Measurements from ENCODE around the gene KIF7. TPM values are rescaled to one million over a fixed set of nuclear protein-coding genes. Genes with fewer than 3 reads are reported as not detected.

The KIF7 gene
- polyA plus RNA-seq, 1 donor from 2014 or later: 5.2 TPM

DNA sequence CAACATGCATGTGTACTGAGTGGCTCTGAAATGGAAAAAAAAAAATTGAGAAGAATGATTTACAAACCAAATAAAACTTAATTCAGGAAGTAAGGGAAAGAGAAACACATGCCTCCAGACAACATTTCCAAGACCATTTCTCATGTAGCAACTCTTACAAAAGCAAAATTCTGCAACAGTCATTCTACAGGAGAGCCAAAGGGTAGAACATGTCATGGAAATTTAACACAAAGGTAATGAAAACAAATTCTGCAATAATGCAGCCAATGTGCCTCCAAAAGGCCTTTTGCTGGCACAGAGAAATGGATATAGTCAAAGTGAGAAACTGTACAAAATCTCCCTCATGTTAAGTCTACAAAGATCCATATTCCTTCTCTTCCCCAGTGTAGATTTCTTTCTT is 31.3 kb upstream of the KIF7 start:
- no peak overlapping the region for H3K4me3 ChIP-seq (ENCODE audit: low read length)
- no peaks in the 10 kb centered on the region for H3K36me3 ChIP-seq (ENCODE audit: insufficient read depth, low read length)
- H3K9ac ChIP-seq (ENCODE audit: low read length): no peak overlapping the region
- H3K79me2 ChIP-seq (replicated peaks; ENCODE audit: insufficient read depth, low read length): no peaks in the 10 kb centered on the region
- H3K27me3 ChIP-seq (ENCODE audit: insufficient read depth, low read depth, low read length): no peaks in the 10 kb centered on the region
- TF ChIP-seq TAF1 (IDR thresholded peaks at IDR 0.05; ENCODE audit: low read depth) (no peak), EP300 (conservative IDR thresholded peaks at IDR 0.05; ENCODE audit: poor library complexity, severe bottlenecking) (no peak), POLR2AphosphoS5 (IDR thresholded peaks at IDR 0.05) (no peak), RAD21 (conservative IDR thresholded peaks at IDR 0.05) (no peak), MXI1 (conservative IDR thresholded peaks at IDR 0.05; ENCODE audit: poor library complexity, severe bottlenecking) (no peak), SMC3 (conservative IDR thresholded peaks at IDR 0.05; ENCODE audit: poor library complexity) (no peak), EZH2 (IDR thresholded peaks at IDR 0.05; ENCODE audit: borderline replicate concordance, insufficient read depth, low read length, poor library complexity, severe bottlenecking) (no peak)
- TF ChIP-seq, protein P1, sequence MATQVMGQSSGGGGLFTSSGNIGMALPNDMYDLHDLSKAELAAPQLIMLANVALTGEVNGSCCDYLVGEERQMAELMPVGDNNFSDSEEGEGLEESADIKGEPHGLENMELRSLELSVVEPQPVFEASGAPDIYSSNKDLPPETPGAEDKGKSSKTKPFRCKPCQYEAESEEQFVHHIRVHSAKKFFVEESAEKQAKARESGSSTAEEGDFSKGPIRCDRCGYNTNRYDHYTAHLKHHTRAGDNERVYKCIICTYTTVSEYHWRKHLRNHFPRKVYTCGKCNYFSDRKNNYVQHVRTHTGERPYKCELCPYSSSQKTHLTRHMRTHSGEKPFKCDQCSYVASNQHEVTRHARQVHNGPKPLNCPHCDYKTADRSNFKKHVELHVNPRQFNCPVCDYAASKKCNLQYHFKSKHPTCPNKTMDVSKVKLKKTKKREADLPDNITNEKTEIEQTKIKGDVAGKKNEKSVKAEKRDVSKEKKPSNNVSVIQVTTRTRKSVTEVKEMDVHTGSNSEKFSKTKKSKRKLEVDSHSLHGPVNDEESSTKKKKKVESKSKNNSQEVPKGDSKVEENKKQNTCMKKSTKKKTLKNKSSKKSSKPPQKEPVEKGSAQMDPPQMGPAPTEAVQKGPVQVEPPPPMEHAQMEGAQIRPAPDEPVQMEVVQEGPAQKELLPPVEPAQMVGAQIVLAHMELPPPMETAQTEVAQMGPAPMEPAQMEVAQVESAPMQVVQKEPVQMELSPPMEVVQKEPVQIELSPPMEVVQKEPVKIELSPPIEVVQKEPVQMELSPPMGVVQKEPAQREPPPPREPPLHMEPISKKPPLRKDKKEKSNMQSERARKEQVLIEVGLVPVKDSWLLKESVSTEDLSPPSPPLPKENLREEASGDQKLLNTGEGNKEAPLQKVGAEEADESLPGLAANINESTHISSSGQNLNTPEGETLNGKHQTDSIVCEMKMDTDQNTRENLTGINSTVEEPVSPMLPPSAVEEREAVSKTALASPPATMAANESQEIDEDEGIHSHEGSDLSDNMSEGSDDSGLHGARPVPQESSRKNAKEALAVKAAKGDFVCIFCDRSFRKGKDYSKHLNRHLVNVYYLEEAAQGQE (IDR thresholded peaks at IDR 0.05; ENCODE audit: borderline replicate concordance): no peak
- TF ChIP-seq, protein P2, sequence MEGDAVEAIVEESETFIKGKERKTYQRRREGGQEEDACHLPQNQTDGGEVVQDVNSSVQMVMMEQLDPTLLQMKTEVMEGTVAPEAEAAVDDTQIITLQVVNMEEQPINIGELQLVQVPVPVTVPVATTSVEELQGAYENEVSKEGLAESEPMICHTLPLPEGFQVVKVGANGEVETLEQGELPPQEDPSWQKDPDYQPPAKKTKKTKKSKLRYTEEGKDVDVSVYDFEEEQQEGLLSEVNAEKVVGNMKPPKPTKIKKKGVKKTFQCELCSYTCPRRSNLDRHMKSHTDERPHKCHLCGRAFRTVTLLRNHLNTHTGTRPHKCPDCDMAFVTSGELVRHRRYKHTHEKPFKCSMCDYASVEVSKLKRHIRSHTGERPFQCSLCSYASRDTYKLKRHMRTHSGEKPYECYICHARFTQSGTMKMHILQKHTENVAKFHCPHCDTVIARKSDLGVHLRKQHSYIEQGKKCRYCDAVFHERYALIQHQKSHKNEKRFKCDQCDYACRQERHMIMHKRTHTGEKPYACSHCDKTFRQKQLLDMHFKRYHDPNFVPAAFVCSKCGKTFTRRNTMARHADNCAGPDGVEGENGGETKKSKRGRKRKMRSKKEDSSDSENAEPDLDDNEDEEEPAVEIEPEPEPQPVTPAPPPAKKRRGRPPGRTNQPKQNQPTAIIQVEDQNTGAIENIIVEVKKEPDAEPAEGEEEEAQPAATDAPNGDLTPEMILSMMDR (IDR thresholded peaks at IDR 0.05; ENCODE audit: poor library complexity, severe bottlenecking): no peak
- H3K9me3 ChIP-seq (ENCODE audit: low read length): no peaks in the 10 kb centered on the region
- H2AFZ ChIP-seq (ENCODE audit: low read depth, low read length): no peak overlapping the region
- no peaks in the 10 kb centered on the region for H3F3A ChIP-seq (ENCODE audit: insufficient read depth, low read length, poor library complexity, severe bottlenecking)
- no peak overlapping the region for H3K4me2 ChIP-seq (ENCODE audit: low read length)
- H4K20me1 ChIP-seq (ENCODE audit: insufficient read depth): no peaks in the 10 kb centered on the region
- no peak overlapping the region for H3K27ac ChIP-seq (ENCODE audit: low read length)
- no peaks in the 10 kb centered on the region for H3K9me2 ChIP-seq (ENCODE audit: insufficient read depth, low read length)

DNA sequence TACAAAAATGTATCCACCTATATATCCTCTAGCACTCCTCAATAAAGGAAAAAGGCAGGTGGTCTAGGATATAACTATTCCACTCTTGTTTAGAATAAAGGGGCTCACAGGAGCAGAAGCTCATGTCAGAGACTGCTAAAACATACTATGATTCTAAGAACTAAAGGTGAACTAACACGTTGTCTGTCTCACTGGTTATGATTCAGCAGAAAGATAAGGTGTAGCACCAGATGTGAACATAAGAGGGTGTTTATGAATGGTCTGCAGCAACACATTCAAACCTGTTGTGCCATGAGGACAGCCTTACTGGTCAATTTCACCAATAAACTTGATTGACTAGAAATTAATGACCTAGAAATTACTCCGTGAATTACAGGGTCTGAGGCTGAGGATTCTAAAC is 30.7 kb upstream of the KIF7 start:
- no peaks in the 10 kb centered on the region for H4K20me1 ChIP-seq (ENCODE audit: insufficient read depth)
- no peak for TF ChIP-seq TAF1 (IDR thresholded peaks at IDR 0.05; ENCODE audit: low read depth)
- TF ChIP-seq EP300 (conservative IDR thresholded peaks at IDR 0.05; ENCODE audit: poor library complexity, severe bottlenecking): no peak
- TF ChIP-seq RAD21 (conservative IDR thresholded peaks at IDR 0.05): no peak
- TF ChIP-seq, protein P2 (IDR thresholded peaks at IDR 0.05; ENCODE audit: poor library complexity, severe bottlenecking): no peak
- TF ChIP-seq, protein P1 (IDR thresholded peaks at IDR 0.05; ENCODE audit: borderline replicate concordance): no peak
- TF ChIP-seq EZH2 (IDR thresholded peaks at IDR 0.05; ENCODE audit: borderline replicate concordance, insufficient read depth, low read length, poor library complexity, severe bottlenecking): no peak
- TF ChIP-seq MXI1 (conservative IDR thresholded peaks at IDR 0.05; ENCODE audit: poor library complexity, severe bottlenecking): no peak
- no peak for TF ChIP-seq POLR2AphosphoS5 (IDR thresholded peaks at IDR 0.05)
- TF ChIP-seq SMC3 (conservative IDR thresholded peaks at IDR 0.05; ENCODE audit: poor library complexity): no peak
- H3K4me2 ChIP-seq (ENCODE audit: low read length): no peak overlapping the region
- H3K27ac ChIP-seq (ENCODE audit: low read length): no peak overlapping the region
- H2AFZ ChIP-seq (ENCODE audit: low read depth, low read length): no peak overlapping the region
- H3K9me2 ChIP-seq (ENCODE audit: insufficient read depth, low read length): no peaks in the 10 kb centered on the region
- H3F3A ChIP-seq (ENCODE audit: insufficient read depth, low read length, poor library complexity, severe bottlenecking): no peaks in the 10 kb centered on the region
- no peaks in the 10 kb centered on the region for H3K79me2 ChIP-seq (replicated peaks; ENCODE audit: insufficient read depth, low read length)
- no peak overlapping the region for H3K4me3 ChIP-seq (ENCODE audit: low read length)
- H3K9me3 ChIP-seq (ENCODE audit: low read length): no peaks in the 10 kb centered on the region
- no peak overlapping the region for H3K9ac ChIP-seq (ENCODE audit: low read length)
- no peaks in the 10 kb centered on the region for H3K27me3 ChIP-seq (ENCODE audit: insufficient read depth, low read depth, low read length)
- no peaks in the 10 kb centered on the region for H3K36me3 ChIP-seq (ENCODE audit: insufficient read depth, low read length)
